H1 (cell line): ENCODE measurements around the gene PDGFA. TPM values are rescaled to one million over a fixed set of nuclear protein-coding genes. Genes with fewer than 3 reads are reported as not detected.

Experiments
- CTCF ChIA-PET: fragments of 300-600 bp; sonication (Branson Sonifier 250); formaldehyde crosslinking; loops from one replicate; lab custom pipeline; 2021; ENCODE audit not compliant: partially characterized antibody; lab: Charles Lee
- POLR2A ChIA-PET: fragments of 300-600 bp; sonication (Branson Sonifier 250); formaldehyde crosslinking; loops from one replicate; lab custom pipeline; 2021; ENCODE audit warnings: inconsistent platforms; ENCODE audit not compliant: partially characterized antibody; lab: Charles Lee
- DNase-seq, 2 experiments: peaks; one replicate each; pipeline versions ENCODE4 v3.0.0 to v3.0.0-alpha.2; 2010 to 2022; ENCODE audit warnings: low spot score in 2 of 2, low read depth in 1 of 2, mixed read lengths in 1 of 2
- FAIRE-seq: peaks from 2 replicates; lab custom pipeline; 2011; peaks lifted over from hg19 to GRCh38; lab: Jason Lieb, UNC
- H2AFZ ChIP-seq: 2 replicates; pipeline ENCODE4 v1.8.1; 2012; ENCODE audit warnings: low read length, inconsistent platforms
- H2AK5ac ChIP-seq: 2 replicates; pipeline ENCODE4 v1.6.1; 2013; ENCODE audit warnings: low read depth, low read length
- H2BK120ac ChIP-seq: replicated peaks from 2 replicates; pipeline ENCODE3; 2013; ENCODE audit warnings: low read depth, low read length, inconsistent platforms
- H2BK12ac ChIP-seq: 2 replicates; pipeline ENCODE4 v1.6.1; 2013; ENCODE audit warnings: low read depth, low read length
- H2BK15ac ChIP-seq: 2 replicates; pipeline ENCODE4 v1.6.1; 2013; ENCODE audit warnings: low read length
- H2BK20ac ChIP-seq: 2 replicates; pipeline ENCODE4 v1.6.1; 2013; ENCODE audit warnings: low read length
- H2BK5ac ChIP-seq: 2 replicates; pipeline ENCODE4 v1.6.1; 2013; ENCODE audit warnings: low read depth, low read length
- H3K14ac ChIP-seq: 2 replicates; pipeline ENCODE4 v1.6.1; 2013; ENCODE audit warnings: inconsistent platforms; ENCODE audit not compliant: insufficient read length
- H3K18ac ChIP-seq: 2 replicates; pipeline ENCODE4 v1.6.1; 2013; ENCODE audit warnings: low read length; ENCODE audit errors: extremely low read depth
- H3K23ac ChIP-seq: 2 replicates; pipeline ENCODE4 v1.6.1; 2013; ENCODE audit warnings: inconsistent platforms; ENCODE audit not compliant: insufficient read length
- H3K23me2 ChIP-seq: 2 replicates; pipeline ENCODE4 v1.6.1; 2013; ENCODE audit warnings: low read depth, low read length
- H3K27ac ChIP-seq: 2 replicates; pipeline ENCODE4 v1.6.1; 2011; ENCODE audit warnings: low read depth, low read length, inconsistent platforms
- H3K27me3 ChIP-seq, 4 experiments: replicated peaks in 1 of 4; 1 replicate in 1 of 4; 2 replicates in 3 of 4; pipeline versions ENCODE4 v1.6.1 to v1.8.1; 2011 to 2013; ENCODE audit warnings: low read length in 3 of 4, mild to moderate bottlenecking in 3 of 4, inconsistent platforms in 2 of 4, mixed read lengths in 2 of 4, moderate library complexity in 1 of 4; ENCODE audit not compliant: control insufficient read depth in 3 of 4, insufficient read depth in 3 of 4; ENCODE audit errors: extremely low read depth in 1 of 4
- H3K36me3 ChIP-seq, 4 experiments: 2 replicates each; pipeline versions ENCODE4 v1.6.1 to v1.8.1; 2011 to 2013; ENCODE audit warnings: mild to moderate bottlenecking in 4 of 4, low read length in 3 of 4, moderate library complexity in 2 of 4, control low read depth in 1 of 4, inconsistent platforms in 1 of 4; ENCODE audit not compliant: insufficient read depth in 4 of 4, control insufficient read depth in 2 of 4
- H3K4ac ChIP-seq: replicated peaks from 2 replicates; pipeline ENCODE3; 2013; ENCODE audit warnings: low read length, low read depth, mixed read lengths, inconsistent platforms; ENCODE audit not compliant: insufficient read length
- H3K4me1 ChIP-seq, 4 experiments: replicated peaks in 1 of 4; 1 replicate in 1 of 4; 2 replicates in 3 of 4; pipeline versions ENCODE4 v1.6.1 to v1.8.1; 2011 to 2013; ENCODE audit warnings: low read length in 3 of 4, inconsistent platforms in 2 of 4, mixed read lengths in 1 of 4; ENCODE audit not compliant: insufficient read depth in 4 of 4, control insufficient read depth in 3 of 4
- H3K4me2 ChIP-seq, 2 experiments: 2 replicates each; pipeline versions ENCODE4 v1.6.1 to v1.8.1; 2011 to 2013; ENCODE audit warnings: low read depth in 2 of 2, low read length in 2 of 2, control low read depth in 1 of 2, inconsistent platforms in 1 of 2, mild to moderate bottlenecking in 1 of 2; ENCODE audit not compliant: insufficient read depth in 1 of 2
- H3K4me3 ChIP-seq, 4 experiments: fragments of 200-600, 300-600 bp in 1 of 4; sonication (generic), shearing (Covaris generic), sonication (Bioruptor Twin) in 1 of 4; 2 replicates each; pipeline versions ENCODE4 v1.5.1 to v1.8.1; 2011 to 2016; ENCODE audit warnings: low read length in 4 of 4, low read depth in 3 of 4, control low read depth in 2 of 4, inconsistent platforms in 2 of 4, mild to moderate bottlenecking in 2 of 4, mixed read lengths in 1 of 4, moderate library complexity in 1 of 4; ENCODE audit not compliant: insufficient read depth in 2 of 4; ENCODE audit errors: extremely low read depth in 1 of 4
- H3K56ac ChIP-seq: replicated peaks from 2 replicates; pipeline ENCODE3; 2013; ENCODE audit warnings: low read depth, mild to moderate bottlenecking, mixed read lengths, low read length, inconsistent platforms; ENCODE audit not compliant: insufficient read length
- H3K79me1 ChIP-seq: 2 replicates; pipeline ENCODE4 v1.6.1; 2013; ENCODE audit warnings: low read depth, low read length, control low read depth
- H3K79me2 ChIP-seq, 2 experiments: 2 replicates each; pipeline versions ENCODE4 v1.6.1 to v1.8.1; 2012 to 2013; ENCODE audit warnings: low read length in 2 of 2, mild to moderate bottlenecking in 2 of 2, inconsistent platforms in 1 of 2; ENCODE audit not compliant: insufficient read depth in 2 of 2, control insufficient read depth in 1 of 2
- H3K9ac ChIP-seq, 4 experiments: replicated peaks in 1 of 4; 1 replicate in 1 of 4; 2 replicates in 3 of 4; pipeline versions ENCODE4 v1.6.1 to v1.8.1; 2011 to 2013; ENCODE audit warnings: low read depth in 3 of 4, low read length in 3 of 4, control low read depth in 2 of 4, mild to moderate bottlenecking in 2 of 4, moderate library complexity in 2 of 4, inconsistent platforms in 1 of 4; ENCODE audit errors: extremely low read depth in 1 of 4
- H3K9me3 ChIP-seq, 2 experiments: 2 replicates each; pipeline versions ENCODE4 v1.6.1 to v1.8.1; 2012 to 2013; ENCODE audit warnings: mild to moderate bottlenecking in 2 of 2, moderate library complexity in 2 of 2, control low read depth in 1 of 2, inconsistent platforms in 1 of 2, low read depth in 1 of 2, low read length in 1 of 2, mixed read lengths in 1 of 2; ENCODE audit not compliant: insufficient read depth in 2 of 2
- H4K20me1 ChIP-seq, 2 experiments: replicated peaks in 1 of 2; 2 replicates each; pipeline versions ENCODE3 to v1.8.1; 2011 to 2013; ENCODE audit warnings: inconsistent platforms in 2 of 2, low read length in 2 of 2, mild to moderate bottlenecking in 1 of 2; ENCODE audit not compliant: insufficient read depth in 2 of 2, control insufficient read depth in 1 of 2
- H4K5ac ChIP-seq: 2 replicates; pipeline ENCODE4 v1.6.1; 2013; ENCODE audit warnings: low read length, low read depth, mixed read lengths, inconsistent platforms; ENCODE audit not compliant: insufficient read length
- H4K8ac ChIP-seq: 2 replicates; pipeline ENCODE4 v1.8.0; 2013; ENCODE audit warnings: mild to moderate bottlenecking, moderate library complexity, low read length, inconsistent platforms; ENCODE audit not compliant: insufficient read depth; ENCODE audit errors: extremely low read depth
- H4K91ac ChIP-seq: replicated peaks from 2 replicates; pipeline ENCODE3; 2013; ENCODE audit warnings: low read length, mixed read lengths, inconsistent platforms; ENCODE audit not compliant: insufficient read length
- WGBS, 2 experiments: shearing (Covaris generic) in 1 of 2; methylation state at CpG; one replicate each; pipeline versions ENCODE4 v1.1.6 to v1.1.7; 2013 to 2015; ENCODE audit warnings: low lambda C conversion rate in 2 of 2, mixed read lengths in 2 of 2, inconsistent platforms in 1 of 2, low coverage in 1 of 2, missing lambda C conversion rate in 1 of 2; ENCODE audit not compliant: insufficient replicate concordance in 2 of 2, insufficient coverage in 1 of 2, insufficient read length in 1 of 2; ENCODE audit errors: extremely low coverage in 1 of 2, missing lambda C conversion rate in 1 of 2; 5-methylcytosine and 5-hydroxymethylcytosine counted together
- polyA plus RNA-seq, 7 experiments: library from polyadenylated mRNA; depleted of rRNA in 3 of 7; stranded (reverse) in 5 of 7; unstranded in 2 of 7; fragments of >200 nt in 5 of 7; fragments of 200-250 nt in 2 of 7; gene quantifications; 1 replicate in 5 of 7; 2 replicates in 1 of 7; 4 replicates in 1 of 7; pipeline versions ENCODE4 v1.2.1 to v1.2.3, GENCODE V29; 2011 to 2013; ENCODE audit warnings: missing spikeins in 2 of 7, mixed read lengths in 2 of 7
- total RNA-seq: library from RNA; stranded (reverse); fragmentation: NEBNext Ultra II Directional; extraction: Animal tissue kit (Norgen Biotek cat#: 25700); gene quantifications from 2 replicates; pipeline ENCODE4 v1.2.1, GENCODE V29; 2021

Gene PDGFA
- total and polyA plus RNA-seq, 2 of the 8 experiments (the other 6 are each of a cell fraction or from before 2014, with no cell fraction given) = 21.1 to 43.0 TPM

DNA sequence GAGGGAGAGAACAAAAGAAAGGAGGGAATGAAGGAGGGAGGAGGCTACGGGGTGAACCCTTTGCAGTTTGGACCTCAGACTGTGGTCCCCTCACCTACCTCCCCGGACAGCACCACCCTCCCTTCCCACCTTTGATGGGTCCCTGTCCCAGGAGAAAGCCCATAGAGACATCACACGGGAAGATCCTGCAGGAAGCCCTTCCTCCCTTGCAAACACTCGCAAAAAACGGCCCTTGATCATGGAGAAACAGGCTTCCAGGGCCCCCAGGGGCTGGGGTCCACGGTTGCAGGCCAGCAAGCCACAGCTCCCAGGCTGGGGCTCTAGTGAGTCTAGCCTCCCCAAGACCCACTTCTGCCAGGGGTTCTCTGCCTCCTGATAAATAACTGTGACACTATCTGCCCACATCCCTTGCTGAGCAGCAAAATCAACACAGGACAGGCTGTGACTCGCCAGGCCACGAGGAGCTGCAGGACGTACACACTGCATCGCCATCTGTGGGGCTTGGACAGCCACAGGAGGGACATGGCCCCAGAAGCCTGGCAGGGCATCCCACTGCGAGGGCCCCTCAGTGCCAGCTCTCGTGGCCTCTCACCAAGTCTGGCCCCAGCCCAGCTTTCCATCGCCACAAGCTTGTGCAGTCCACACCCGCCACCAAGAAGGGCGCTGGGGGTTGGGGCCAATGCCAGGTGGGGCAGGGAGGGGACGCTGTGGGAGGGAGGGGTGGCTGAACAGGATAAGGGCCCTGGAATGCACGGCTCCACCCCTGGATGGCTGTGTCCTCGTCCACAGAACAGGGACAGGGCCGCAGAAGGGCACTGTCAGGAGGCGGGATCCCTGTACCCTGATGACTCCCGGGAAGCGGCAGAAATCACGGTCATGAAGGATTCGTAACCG, 34.2 kb downstream of the PDGFA start:
- H3K4ac ChIP-seq = no peak overlapping the region
- POLR2A ChIA-PET = interaction anchor here (0.8 to 1.7 kb wide), 2 partner anchors 10 to 30 kb away, joined by 3 to 4 read pairs; no protein-coding TSS in a partner anchor
- peak overlapping the region; percentile 48 for H3K18ac ChIP-seq
- H2BK120ac ChIP-seq = no peak overlapping the region
- peak overlapping the region; percentile 80; the same call in 1 of the 2 replicates for H2BK20ac ChIP-seq
- H2AFZ ChIP-seq = peak overlapping the region; percentile 33; the same call in 1 of the 2 replicates
- H2BK12ac ChIP-seq = no peak overlapping the region
- DNase-seq (no peak), FAIRE-seq (no peak)
- WGBS, 2 experiments = 86% methylated on average over 19 of the region's 25 CpGs; no CpG with 5 or more reads in 1 of the 2 experiments
- CTCF ChIA-PET = interaction anchor here (0.6 to 2.0 kb wide), 3 partner anchors 23 to 163 kb away, joined by 3 to 4 read pairs (median 3); no protein-coding TSS in a partner anchor
- H3K9me3 ChIP-seq = no peaks in the 10 kb centered on the region
- no peaks in the 10 kb centered on the region for H3K36me3 ChIP-seq
- peak overlapping the region; percentile 52 for H2BK5ac ChIP-seq
- peaks cover 13% of the 10 kb centered on the region; the same call in 1 of the 2 replicates for H3K23me2 ChIP-seq
- H3K4me1 ChIP-seq = peaks cover 0 to 22% (median 10%) of the 10 kb centered on the region in 4 experiments; a peak in 6 of 7 replicates
- H4K8ac ChIP-seq = peak overlapping the region; percentile 15; the same call in 1 of the 2 replicates
- no peak overlapping the region for H3K23ac ChIP-seq
- H3K4me2 ChIP-seq = no peak overlapping the region
- peaks cover 0 to 13% of the 10 kb centered on the region in 2 experiments for H4K20me1 ChIP-seq
- H4K91ac ChIP-seq = peak overlapping the region; percentile 34
- no peaks in the 10 kb centered on the region for H3K79me2 ChIP-seq
- H3K4me3 ChIP-seq = no peak overlapping the region
- no peaks in the 10 kb centered on the region for H3K79me1 ChIP-seq
- no peak overlapping the region for H3K9ac ChIP-seq
- H3K56ac ChIP-seq = no peak overlapping the region
- 0 out of 2 replicates have a peak overlapping the region, but pooled peaks have one; percentile 46 for H2BK15ac ChIP-seq
- H2AK5ac ChIP-seq = no peak overlapping the region
- no peaks in the 10 kb centered on the region; a peak in 1 of 7 replicates for H3K27me3 ChIP-seq
- H3K14ac ChIP-seq = no peak overlapping the region
- H4K5ac ChIP-seq = no peak overlapping the region
- H3K27ac ChIP-seq = no peak overlapping the region
